HEK293 (cell line): ENCODE measurements around the gene NPR3.

Experiments used
- CTCF ChIP-seq: fragments of 450-650 bp; formaldehyde crosslinking; IDR thresholded peaks from 2 replicates; pipeline ENCODE4 v1.5.1; 2016; ENCODE audit warnings: missing biosample characterization, missing genetic modification characterization
- SETDB1 ChIP-seq: IDR thresholded peaks from one replicate; pipeline ENCODE4 v1.6.1; 2017; ENCODE audit warnings: mild to moderate bottlenecking, low read length, moderate library complexity, mixed read lengths; ENCODE audit not compliant: insufficient read length
- ZFP41 ChIP-seq: fragments of 450-650 bp; formaldehyde crosslinking; IDR thresholded peaks from 2 replicates; pipeline ENCODE4 v1.5.1; 2016; ENCODE audit warnings: missing biosample characterization, missing genetic modification characterization, borderline replicate concordance
- ZNF19 ChIP-seq: fragments of 450-650 bp; formaldehyde crosslinking; IDR thresholded peaks from 2 replicates; pipeline ENCODE4; 2016; ENCODE audit warnings: missing biosample characterization, missing genetic modification characterization, low read depth
- ZNF274 ChIP-seq, 2 experiments: fragments of 200-500 bp in 1 of 2; fragments of 450-650 bp in 1 of 2; sonication (Bioruptor generic) in 1 of 2; formaldehyde crosslinking in 1 of 2; IDR thresholded peaks; 2 replicates each; pipeline versions ENCODE4 v1.5.1 to v1.6.1; 2014 to 2016; ENCODE audit warnings: borderline replicate concordance in 1 of 2, inconsistent platforms in 1 of 2, low read length in 1 of 2, missing biosample characterization in 1 of 2, missing genetic modification characterization in 1 of 2
- ZNF501 ChIP-seq: fragments of 450-650 bp; formaldehyde crosslinking; IDR thresholded peaks from 2 replicates; pipeline ENCODE4 v1.5.1; 2016; ENCODE audit warnings: missing biosample characterization, missing genetic modification characterization

- TF ChIP-seq CTCF (tag by site-specific recombination) (no peak), ZNF501 (tag by site-specific recombination) (no peak), ZNF19 (tag by site-specific recombination) (no peak), ZFP41 (tag by site-specific recombination) (no peak), SETDB1 (no peak), ZNF274 (IDR thresholded peaks at IDR 0.05; ENCODE audit: low read length) (no peak), ZNF274 (tag by site-specific recombination; IDR thresholded peaks at IDR 0.05; ENCODE audit: borderline replicate concordance) (no peak)
Observed at GRCh38 chr5:32711681-32712480, 760 bp downstream of the NPR3 start.
